Spleen (tissue), 11 donors: ENCODE data around the gene OLIG2. TPM values are rescaled to one million over a fixed set of nuclear protein-coding genes. Genes with fewer than 3 reads are reported as not detected.

Experiments used
- DNase-seq: peaks from one replicate; pipeline ENCODE4 v3.0.0-alpha.2; 2020
- H3K27ac ChIP-seq, 8 donors: fragments of 200-600 bp; sonication (generic) in 7 of 8; 1 replicate in 4 of 8; 2 replicates in 4 of 8; pipeline versions ENCODE4 v1.5.0 to v1.8.0; 2016 to 2021; ENCODE audit warnings: inconsistent platforms in 4 of 8, mild to moderate bottlenecking in 4 of 8, moderate library complexity in 1 of 8
- H3K27me3 ChIP-seq, 7 donors: fragments of 200-600 bp; sonication (generic) in 6 of 7; replicated peaks in 1 of 7; 1 replicate in 4 of 7; 2 replicates in 3 of 7; pipeline versions ENCODE4 v1.5.0 to v1.8.0; 2016 to 2021; ENCODE audit warnings: inconsistent platforms in 3 of 7, mild to moderate bottlenecking in 1 of 7
- H3K36me3 ChIP-seq, 6 donors: fragments of 200-600 bp; sonication (generic) in 5 of 6; 1 replicate in 4 of 6; 2 replicates in 2 of 6; pipeline versions ENCODE4 v1.5.0 to v1.8.0; 2016 to 2021; ENCODE audit warnings: inconsistent platforms in 2 of 6
- H3K4me1 ChIP-seq, 6 donors: fragments of 200-600 bp; sonication (generic) in 5 of 6; 1 replicate in 3 of 6; 2 replicates in 3 of 6; pipeline versions ENCODE4 v1.5.0 to v1.8.0; 2016 to 2021; ENCODE audit warnings: inconsistent platforms in 3 of 6
- H3K4me3 ChIP-seq, 8 donors: fragments of 200-600 bp; sonication (generic) in 7 of 8; 1 replicate in 4 of 8; 2 replicates in 4 of 8; pipeline versions ENCODE4 v1.5.0 to v1.8.0; 2016 to 2021; ENCODE audit warnings: inconsistent platforms in 4 of 8, mild to moderate bottlenecking in 4 of 8, moderate library complexity in 2 of 8
- H3K9me3 ChIP-seq, 8 donors: fragments of 200-600 bp; sonication (generic) in 7 of 8; 1 replicate in 4 of 8; 2 replicates in 4 of 8; pipeline versions ENCODE4 v1.5.0 to v1.8.0; 2016 to 2021; ENCODE audit warnings: inconsistent platforms in 4 of 8
- POLR2A ChIP-seq, 3 donors: fragments of 450-650 bp; IDR thresholded peaks; one replicate each; pipeline ENCODE4 v1.5.1; 2017; ENCODE audit warnings: antibody characterized with exemption in 3 of 3, mild to moderate bottlenecking in 1 of 3
- POLR2AphosphoS5 ChIP-seq, 3 donors: sonication (generic); formaldehyde crosslinking; IDR thresholded peaks; one replicate each; pipeline ENCODE4 v1.5.1; 2017; ENCODE audit warnings: antibody characterized with exemption in 3 of 3
- WGBS, 5 donors: extraction: QIAGEN DNeasy Blood & Tissue Kit in 3 of 5; methylation state at CpG; one replicate each; pipeline versions ENCODE4 v1.1.5 to v1.1.7; 2013 to 2018; 5-methylcytosine and 5-hydroxymethylcytosine counted together
- intact Hi-C: fragments of 100-400 bp; cut with DNase I; formaldehyde crosslinking; loops from one replicate; pipeline ENCODE4 v1.15.0; 2023; ENCODE audit warnings: low total_unique reads
- polyA plus RNA-seq, 3 donors: library from polyadenylated mRNA; stranded (reverse); fragments of 200-250 nt; gene quantifications; one replicate each; pipeline ENCODE4 v1.2.1, GENCODE V29; 2013
- total RNA-seq, 7 donors: library from RNA; depleted of rRNA in 3 of 7; stranded (reverse); fragments of >200 nt in 3 of 7; fragmentation: NEBNext Ultra II Directional in 4 of 7; extraction: Animal tissue kit (Norgen Biotek cat#: 25700) in 4 of 7; gene quantifications; one replicate each; pipeline versions ENCODE4 v1.1.0 to v1.2.1, GENCODE V29; 2016 to 2021
- TF ChIP-seq, protein P1 (sequence below), 11 experiments: fragments of 200-600 bp in 7 of 11; fragments of 450-650 bp in 4 of 11; sonication (generic) in 4 of 11; IDR thresholded peaks in 8 of 11; conservative IDR thresholded peaks in 3 of 11; 1 replicate in 7 of 11; 2 replicates in 4 of 11; pipeline versions ENCODE4 v1.4.0 to v1.8.0; 2016 to 2021; ENCODE audit warnings: antibody characterized with exemption in 11 of 11, inconsistent platforms in 4 of 11, mild to moderate bottlenecking in 1 of 11
- donor health status: healthy with polysubstance abuse.
- donor health status: DM: no; HTN: no; CAD: no; lungs with moderate emphysema.
- donor health status: DM: no; HTN: no; CAD: no.
- donor health status: Bipolar disorder and iron deficiency.
- donor health status: healthy.
- donor health status: DM: no; HTN: no; CAD: no.
- donor health status: DM: yes; HTN: yes; CAD: no.

OLIG2 gene
- total and polyA plus RNA-seq, 10 donors, result 0.03 to 0.23 TPM; not detected in 8

DNA sequence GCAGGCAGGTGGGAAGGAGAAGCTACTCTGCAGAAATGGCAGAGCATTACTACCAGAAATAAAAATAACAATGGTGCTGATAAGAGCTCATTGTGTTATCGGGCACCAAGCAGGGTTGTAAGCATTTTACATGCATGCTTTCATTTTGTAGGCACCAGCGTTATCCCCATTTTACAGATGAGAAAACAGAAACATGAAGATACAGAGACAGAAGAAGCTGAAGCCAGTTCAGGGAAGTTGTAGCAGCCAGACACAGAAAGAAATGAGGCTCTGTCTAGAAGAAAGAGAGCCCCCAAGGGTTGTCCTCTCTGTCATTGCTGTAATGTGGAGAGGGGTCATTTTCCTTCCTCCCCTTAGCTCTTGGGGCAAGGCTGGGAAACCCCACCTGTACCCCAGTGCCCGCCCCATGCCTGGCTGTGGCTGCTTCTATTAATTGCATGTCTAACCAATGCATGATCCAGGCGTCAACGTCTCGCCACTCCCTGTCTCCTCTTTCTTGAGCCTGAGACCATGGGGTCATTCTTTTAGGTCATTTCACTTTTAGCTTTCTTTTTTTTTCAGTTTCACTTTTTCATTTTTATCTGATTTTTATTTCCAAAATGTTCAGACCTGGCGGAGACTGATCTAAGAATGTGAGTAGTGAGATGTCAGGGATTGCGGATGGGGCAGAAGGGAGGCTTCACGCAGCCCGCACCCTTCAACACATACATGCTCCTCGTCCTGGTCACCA, 51.0 kb downstream of the OLIG2 start:
- Histone ChIP-seq H3K4me1 (peaks cover 3 to 6% (median 5%) of the 10 kb centered on the region in 6 donors), H3K36me3 (no peaks in the 10 kb centered on the region), H3K4me3 (no peak overlapping the region), H3K27ac (no peak overlapping the region), H3K27me3 (peaks cover 0 to 73% (median 33%) of the 10 kb centered on the region in 7 donors), H3K9me3 (no peaks in the 10 kb centered on the region)
- TF ChIP-seq POLR2AphosphoS5 (IDR thresholded peaks at IDR 0.05) (no peak), POLR2A (IDR thresholded peaks at IDR 0.05) (no peak)
- TF ChIP-seq, protein P1, sequence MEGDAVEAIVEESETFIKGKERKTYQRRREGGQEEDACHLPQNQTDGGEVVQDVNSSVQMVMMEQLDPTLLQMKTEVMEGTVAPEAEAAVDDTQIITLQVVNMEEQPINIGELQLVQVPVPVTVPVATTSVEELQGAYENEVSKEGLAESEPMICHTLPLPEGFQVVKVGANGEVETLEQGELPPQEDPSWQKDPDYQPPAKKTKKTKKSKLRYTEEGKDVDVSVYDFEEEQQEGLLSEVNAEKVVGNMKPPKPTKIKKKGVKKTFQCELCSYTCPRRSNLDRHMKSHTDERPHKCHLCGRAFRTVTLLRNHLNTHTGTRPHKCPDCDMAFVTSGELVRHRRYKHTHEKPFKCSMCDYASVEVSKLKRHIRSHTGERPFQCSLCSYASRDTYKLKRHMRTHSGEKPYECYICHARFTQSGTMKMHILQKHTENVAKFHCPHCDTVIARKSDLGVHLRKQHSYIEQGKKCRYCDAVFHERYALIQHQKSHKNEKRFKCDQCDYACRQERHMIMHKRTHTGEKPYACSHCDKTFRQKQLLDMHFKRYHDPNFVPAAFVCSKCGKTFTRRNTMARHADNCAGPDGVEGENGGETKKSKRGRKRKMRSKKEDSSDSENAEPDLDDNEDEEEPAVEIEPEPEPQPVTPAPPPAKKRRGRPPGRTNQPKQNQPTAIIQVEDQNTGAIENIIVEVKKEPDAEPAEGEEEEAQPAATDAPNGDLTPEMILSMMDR (IDR thresholded peaks at IDR 0.05 in 8 of 11, conservative IDR thresholded peaks at IDR 0.05 in 3 of 11), result no peak
- intact Hi-C loops, result no loop called here
- DNase-seq, result no peak
- 81 to 87% (median 86%) methylated on average over 11 of the region's 11 CpGs for WGBS, 5 donors

Other genes with a start within 250 kb of the OLIG2 start
- gene OLIG1, start 44.2 kb downstream of the OLIG2 start, total RNA-seq, result 1 to 10 TPM in 2 of 7 donors, under 1 TPM in 4, not detected in 1; 0.26 to 1.8 (median 0.58) TPM
- gene OLIG1, start 44.2 kb downstream of the OLIG2 start, polyA plus RNA-seq, result under 1 TPM in 2 of 3 donors, not detected in 1; 0.02 to 0.90 TPM
- 100 to 1,000 TPM in 2 of 7 donors, 10 to 100 TPM in 5; 54.7 to 124 (median 86.8) TPM for gene IFNAR2, start 204.0 kb downstream of the OLIG2 start, total RNA-seq
- 10 to 100 TPM; 20.4 to 22.3 (median 22.0) TPM for gene IFNAR2, start 204.0 kb downstream of the OLIG2 start, polyA plus RNA-seq
- gene IL10RB, start 240.4 kb downstream of the OLIG2 start, total RNA-seq, result 10 to 100 TPM; 44.1 to 89.7 (median 60.7) TPM
- 10 to 100 TPM; 25.4 to 29.6 (median 29.3) TPM for gene IL10RB, start 240.4 kb downstream of the OLIG2 start, polyA plus RNA-seq